ENCODE data around the gene UHRF1. TPM values are rescaled to one million over a fixed set of nuclear protein-coding genes. Genes with fewer than 3 reads are reported as not detected.

The UHRF1 gene
- total RNA-seq, 3 donors from 2014 or later, result 0.32 to 0.66 (median 0.44) TPM

GRCh38 chr19:4988770-4989251, 79.5 kb downstream of the UHRF1 start:
- Histone ChIP-seq H3K4me3 (peak overlapping the region in 1 of 3 donors; percentile 5), H3K27ac (peak overlapping the region; percentile 14 to 71), H3K4me1 (peaks cover 4% of the 10 kb centered on the region in 2 donors), H3K36me3 (no peaks in the 10 kb centered on the region), H3K27me3 (no peaks in the 10 kb centered on the region), H3K9me3 (no peaks in the 10 kb centered on the region)
- intact Hi-C loops (cut with DNase I; ENCODE audit: low total_unique reads), result loop anchor here (1.0 kb wide), 1 partner anchor 18 kb away; no protein-coding TSS in a partner anchor
- TF ChIP-seq POLR2A (IDR thresholded peaks at IDR 0.05), result no peak
- TF ChIP-seq CTCF (IDR thresholded peaks at IDR 0.05), result no peak
- TF ChIP-seq POLR2AphosphoS5 (IDR thresholded peaks at IDR 0.05), result no peak
- DNase-seq (ENCODE audit: low spot score in 2 of 2), result no peak

- H3K36me3 ChIP-seq, result no peaks in the 10 kb centered on the region
- H3K4me3 ChIP-seq, result no peak overlapping the region
- no peaks in the 10 kb centered on the region for H3K27me3 ChIP-seq
- no peaks in the 10 kb centered on the region for H3K9me3 ChIP-seq
- TF ChIP-seq POLR2AphosphoS5 (IDR thresholded peaks at IDR 0.05) (no peak), POLR2A (IDR thresholded peaks at IDR 0.05) (no peak), CTCF (IDR thresholded peaks at IDR 0.05) (no peak)
- H3K27ac ChIP-seq, result peak overlapping the region; percentile 40 to 69
- intact Hi-C loops (cut with DNase I; ENCODE audit: low total_unique reads), result no loop called here
- no peak for DNase-seq (ENCODE audit: low spot score in 2 of 2)
- peaks cover 4% of the 10 kb centered on the region in 2 donors for H3K4me1 ChIP-seq
Observed at GRCh38 chr19:4990306-4990705, 81.0 kb downstream of the UHRF1 start.

- H3K9me3 ChIP-seq, result no peaks in the 10 kb centered on the region
- TF ChIP-seq CTCF (IDR thresholded peaks at IDR 0.05) (no peak), POLR2A (IDR thresholded peaks at IDR 0.05) (no peak), POLR2AphosphoS5 (IDR thresholded peaks at IDR 0.05) (no peak)
- H3K27ac ChIP-seq, result no peak overlapping the region
- H3K27me3 ChIP-seq, result no peaks in the 10 kb centered on the region
- DNase-seq (ENCODE audit: low spot score in 2 of 2), result no peak
- no peaks in the 10 kb centered on the region for H3K36me3 ChIP-seq
- peaks cover 4% of the 10 kb centered on the region in 2 donors for H3K4me1 ChIP-seq
- no peak overlapping the region for H3K4me3 ChIP-seq
- intact Hi-C loops (cut with DNase I; ENCODE audit: low total_unique reads), result no loop called here
Observed at GRCh38 chr19:4991538-4991937, 82.2 kb downstream of the UHRF1 start.

GRCh38 chr19:4991996-4992698, 82.8 kb downstream of the UHRF1 start:
- peaks cover under 1 to 4% of the 10 kb centered on the region in 2 donors for H3K4me1 ChIP-seq
- no peaks in the 10 kb centered on the region for H3K9me3 ChIP-seq
- intact Hi-C loops (cut with DNase I; ENCODE audit: low total_unique reads), result no loop called here
- no peaks in the 10 kb centered on the region for H3K27me3 ChIP-seq
- no peak overlapping the region for H3K27ac ChIP-seq
- no peak overlapping the region for H3K4me3 ChIP-seq
- DNase-seq (ENCODE audit: low spot score in 2 of 2), result no peak
- H3K36me3 ChIP-seq, result no peaks in the 10 kb centered on the region
- no peak for TF ChIP-seq CTCF (IDR thresholded peaks at IDR 0.05)
- no peak for TF ChIP-seq POLR2A (IDR thresholded peaks at IDR 0.05)
- no peak for TF ChIP-seq POLR2AphosphoS5 (IDR thresholded peaks at IDR 0.05)

- no peak for DNase-seq (ENCODE audit: low spot score in 2 of 2)
- H3K9me3 ChIP-seq, result no peaks in the 10 kb centered on the region
- H3K36me3 ChIP-seq, result no peaks in the 10 kb centered on the region
Observed at GRCh38 chr19:4993683-4994082, 84.4 kb downstream of the UHRF1 start.

More at GRCh38 chr19:4993683-4994082, 84.4 kb downstream of the UHRF1 start:
- Histone ChIP-seq H3K27ac (no peak overlapping the region), H3K4me1 (no peaks in the 10 kb centered on the region), H3K4me3 (no peak overlapping the region), H3K27me3 (no peaks in the 10 kb centered on the region)
- intact Hi-C loops (cut with DNase I; ENCODE audit: low total_unique reads), result no loop called here
- TF ChIP-seq POLR2A (IDR thresholded peaks at IDR 0.05) (no peak), POLR2AphosphoS5 (IDR thresholded peaks at IDR 0.05) (no peak), CTCF (IDR thresholded peaks at IDR 0.05) (no peak)

Data from breast epithelium (tissue), 4 donors.